Epithelial cell of proximal tubule (primary cell): ENCODE results near the gene TUB. TPM values are rescaled to one million over a fixed set of nuclear protein-coding genes. Genes with fewer than 3 reads are reported as not detected.

Experiments
- DNase-seq: peaks from one replicate; pipeline ENCODE4 v3.0.0-alpha.2; 2011; ENCODE audit warnings: low read depth
- H3K4me3 ChIP-seq: 2 replicates; pipeline ENCODE4 v1.5.1; 2011; ENCODE audit warnings: low read depth, mild to moderate bottlenecking, low read length
- total RNA-seq: library from RNA; depleted of rRNA; stranded (reverse); fragments of >200 nt; gene quantifications from 2 replicates; pipeline ENCODE4 v1.2.3, GENCODE V29; 2015
- TF ChIP-seq, protein P1 (sequence below): conservative IDR thresholded peaks from 2 replicates; pipeline ENCODE4 v1.5.1; 2012; ENCODE audit warnings: low read depth, mild to moderate bottlenecking, low read length

Gene TUB, protein sequence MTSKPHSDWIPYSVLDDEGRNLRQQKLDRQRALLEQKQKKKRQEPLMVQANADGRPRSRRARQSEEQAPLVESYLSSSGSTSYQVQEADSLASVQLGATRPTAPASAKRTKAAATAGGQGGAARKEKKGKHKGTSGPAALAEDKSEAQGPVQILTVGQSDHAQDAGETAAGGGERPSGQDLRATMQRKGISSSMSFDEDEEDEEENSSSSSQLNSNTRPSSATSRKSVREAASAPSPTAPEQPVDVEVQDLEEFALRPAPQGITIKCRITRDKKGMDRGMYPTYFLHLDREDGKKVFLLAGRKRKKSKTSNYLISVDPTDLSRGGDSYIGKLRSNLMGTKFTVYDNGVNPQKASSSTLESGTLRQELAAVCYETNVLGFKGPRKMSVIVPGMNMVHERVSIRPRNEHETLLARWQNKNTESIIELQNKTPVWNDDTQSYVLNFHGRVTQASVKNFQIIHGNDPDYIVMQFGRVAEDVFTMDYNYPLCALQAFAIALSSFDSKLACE
- 2.9 and 3.2 TPM in 2 replicates for total RNA-seq

- H3K4me3 ChIP-seq = peak within 1 kb of the TSS; percentile 16
- TF ChIP-seq, protein P1, sequence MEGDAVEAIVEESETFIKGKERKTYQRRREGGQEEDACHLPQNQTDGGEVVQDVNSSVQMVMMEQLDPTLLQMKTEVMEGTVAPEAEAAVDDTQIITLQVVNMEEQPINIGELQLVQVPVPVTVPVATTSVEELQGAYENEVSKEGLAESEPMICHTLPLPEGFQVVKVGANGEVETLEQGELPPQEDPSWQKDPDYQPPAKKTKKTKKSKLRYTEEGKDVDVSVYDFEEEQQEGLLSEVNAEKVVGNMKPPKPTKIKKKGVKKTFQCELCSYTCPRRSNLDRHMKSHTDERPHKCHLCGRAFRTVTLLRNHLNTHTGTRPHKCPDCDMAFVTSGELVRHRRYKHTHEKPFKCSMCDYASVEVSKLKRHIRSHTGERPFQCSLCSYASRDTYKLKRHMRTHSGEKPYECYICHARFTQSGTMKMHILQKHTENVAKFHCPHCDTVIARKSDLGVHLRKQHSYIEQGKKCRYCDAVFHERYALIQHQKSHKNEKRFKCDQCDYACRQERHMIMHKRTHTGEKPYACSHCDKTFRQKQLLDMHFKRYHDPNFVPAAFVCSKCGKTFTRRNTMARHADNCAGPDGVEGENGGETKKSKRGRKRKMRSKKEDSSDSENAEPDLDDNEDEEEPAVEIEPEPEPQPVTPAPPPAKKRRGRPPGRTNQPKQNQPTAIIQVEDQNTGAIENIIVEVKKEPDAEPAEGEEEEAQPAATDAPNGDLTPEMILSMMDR = no peak
- no peak for DNase-seq
Measured at GRCh38 chr11:8080674-8081590, at the start of gene TUB. TSS of gene TUB (plus strand) at chr11:8081211. CDS start at chr11:8081511, 300 bp downstream.

DNA sequence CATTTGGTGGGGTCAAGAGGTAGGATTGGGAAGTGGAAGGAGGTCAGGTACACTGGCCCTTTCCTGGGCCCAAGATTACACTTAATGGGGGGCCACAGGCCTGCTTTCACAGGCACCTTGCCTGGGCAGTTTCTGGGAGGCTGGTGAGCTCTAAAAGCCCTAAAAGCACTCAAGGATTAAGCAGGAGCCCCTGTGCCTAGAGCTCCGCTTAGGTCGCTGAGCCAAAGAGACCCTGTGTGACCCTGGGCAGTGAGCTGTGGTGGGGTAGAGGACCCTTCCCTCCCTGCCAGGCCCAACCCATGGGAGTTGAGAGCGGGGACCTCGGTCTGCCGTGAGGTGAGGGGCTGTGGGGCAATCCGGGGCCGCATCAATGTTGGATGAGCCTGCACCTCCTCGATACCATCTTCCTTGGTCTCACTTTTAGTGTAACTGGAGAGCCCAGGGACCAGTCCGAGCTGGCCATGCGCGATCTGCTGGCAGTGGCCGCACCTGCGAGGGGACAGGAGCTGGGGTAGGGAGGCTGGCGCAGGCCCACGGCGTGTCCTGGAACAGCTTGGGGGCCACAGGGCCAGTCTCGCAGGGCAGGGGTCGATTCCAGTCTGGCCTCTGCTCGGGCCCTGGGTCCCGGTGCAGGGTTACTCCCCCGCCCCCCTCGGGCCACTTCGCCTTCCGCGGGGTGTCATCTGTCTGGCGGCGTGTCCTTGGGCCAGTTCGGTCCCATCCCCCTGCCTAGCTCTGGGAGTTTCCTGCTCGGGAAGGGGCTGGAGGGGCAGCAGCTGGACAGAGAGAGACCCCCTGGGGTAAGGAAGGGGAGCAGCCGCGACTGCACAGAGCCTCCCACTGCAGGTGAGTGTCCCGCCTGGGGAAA, 49.5 kb upstream of the TUB start:
- no peak overlapping the region for H3K4me3 ChIP-seq
- DNase-seq = no peak
- TF ChIP-seq, protein P1 = no peak

GRCh38 chr11:8032122-8032521, 48.9 kb upstream of the TUB start:
- TF ChIP-seq, protein P1 = no peak
- H3K4me3 ChIP-seq = no peak overlapping the region
- DNase-seq = no peak

DNA sequence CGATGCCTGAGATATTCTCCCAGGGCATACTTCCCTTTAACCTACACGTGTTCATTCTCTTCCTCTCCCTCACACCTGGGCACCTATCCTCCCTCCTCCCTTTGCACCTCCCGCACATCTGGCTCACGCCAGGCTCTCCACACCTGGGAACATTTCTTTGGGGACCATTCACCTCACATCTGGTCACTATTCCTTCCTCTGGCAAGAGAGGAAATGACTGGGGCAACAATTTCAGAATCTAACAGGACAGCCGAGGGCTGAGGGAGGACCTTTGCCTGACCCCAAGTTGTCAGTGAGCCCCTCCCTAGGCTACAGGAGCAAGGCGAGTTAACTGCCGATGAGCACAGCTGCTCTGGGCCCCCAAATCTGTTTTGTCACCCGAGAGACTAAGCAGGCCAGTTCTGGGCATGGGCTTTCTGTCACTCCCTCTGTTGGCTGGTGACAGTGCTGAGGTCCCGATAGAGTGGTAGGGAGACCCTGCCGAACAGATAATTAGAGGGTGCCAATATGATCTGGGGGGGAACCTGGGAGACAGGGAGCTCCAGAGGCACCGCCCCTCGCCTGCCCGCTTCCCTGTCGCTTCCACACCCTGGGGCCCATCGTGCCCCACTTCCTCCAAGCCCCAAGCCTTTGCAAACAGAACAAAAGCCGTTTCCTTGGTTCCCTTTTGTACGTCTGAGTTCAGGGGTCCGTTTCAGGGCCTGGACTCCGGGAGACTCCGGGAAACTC, 48.3 kb upstream of the TUB start:
- no peak for DNase-seq
- H3K4me3 ChIP-seq = no peak overlapping the region
- TF ChIP-seq, protein P1 = no peak

DNA sequence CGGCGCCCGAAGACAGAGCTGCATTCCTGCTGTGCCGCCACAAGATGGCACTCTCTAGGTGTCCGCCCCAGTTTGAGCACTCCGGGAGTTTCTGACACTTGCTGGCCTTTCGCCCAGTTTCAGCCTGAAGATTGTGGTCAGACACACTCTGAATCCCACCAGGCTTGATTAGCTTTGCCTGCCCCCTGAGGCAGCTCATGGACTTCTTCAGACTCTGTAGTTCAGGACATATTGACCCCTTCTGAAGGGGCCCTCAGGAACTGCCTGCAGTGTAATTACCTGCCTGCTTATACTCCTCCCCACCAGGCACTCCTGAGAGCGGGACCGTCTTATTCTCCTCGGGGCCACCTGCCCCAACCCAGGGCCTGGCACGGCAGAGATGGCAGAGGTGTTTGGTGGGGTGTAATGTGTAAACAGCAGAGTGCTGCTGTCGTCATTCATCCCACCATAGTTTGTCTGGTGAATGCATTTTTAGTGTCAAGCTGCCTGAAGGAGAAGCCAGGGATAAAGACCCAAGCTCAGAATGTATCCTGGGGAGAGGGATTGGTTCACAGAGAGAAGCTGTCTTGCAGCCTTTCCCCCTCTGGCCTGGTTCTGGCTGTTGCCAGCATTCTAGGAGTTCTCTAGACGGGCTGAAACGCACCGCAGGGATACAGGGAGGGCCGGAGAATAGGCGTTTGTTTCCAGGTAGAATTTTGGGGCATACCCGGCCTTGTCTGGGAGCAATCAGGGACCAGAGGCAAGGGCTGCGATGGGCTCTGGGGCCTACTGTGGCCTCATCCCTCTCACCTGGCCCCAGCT, 47.5 kb upstream of the TUB start:
- no peak for DNase-seq
- H3K4me3 ChIP-seq = no peak overlapping the region
- TF ChIP-seq, protein P1 = peak; percentile 88
